ENCODE results near the gene HAPLN3.

The HAPLN3 gene

DNA sequence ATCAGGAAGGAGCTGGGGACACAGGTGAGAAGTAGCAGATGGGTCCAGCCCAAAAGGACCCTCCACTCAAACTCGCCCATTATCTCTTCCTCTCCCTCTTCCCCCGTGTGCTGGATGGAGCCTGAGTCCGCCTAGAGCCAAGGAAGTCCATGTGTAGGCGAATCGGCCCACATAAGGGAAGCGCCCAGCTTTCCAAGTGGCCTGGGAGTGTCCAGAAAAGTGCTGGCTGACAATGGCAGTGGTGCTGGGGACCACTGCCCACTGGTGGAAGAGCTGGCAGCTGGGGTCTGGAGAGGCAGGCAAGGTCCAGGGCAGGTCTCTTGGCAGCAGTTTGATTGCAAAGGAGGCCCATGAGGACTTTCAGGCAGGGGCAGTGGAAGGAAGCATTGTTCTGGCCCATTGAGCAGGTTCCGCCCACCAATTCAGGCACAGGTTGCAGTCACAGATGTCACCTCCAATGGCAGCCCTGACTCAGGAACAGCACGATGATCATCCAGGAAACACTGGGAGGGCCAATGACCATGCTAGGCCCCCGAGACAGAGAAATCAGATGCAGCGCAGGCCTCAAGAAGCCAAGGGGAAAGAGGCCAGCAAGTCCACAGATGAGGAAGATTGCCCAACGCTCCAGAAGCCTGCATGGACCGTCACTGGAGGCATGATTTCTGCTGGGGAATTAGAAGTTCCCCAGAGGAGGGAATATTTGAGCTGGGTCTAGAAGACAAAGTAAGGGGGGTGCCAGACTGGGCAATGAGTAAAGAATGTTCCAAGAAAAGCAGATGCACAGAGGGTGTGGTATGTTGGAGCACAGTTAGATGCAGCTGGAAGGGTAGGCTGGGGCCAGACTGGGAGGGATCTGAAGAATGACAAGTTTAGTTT lies 14.8 kb upstream of the HAPLN3 start:
- no peak for DNase-seq (ENCODE audit: low spot score)

DNA sequence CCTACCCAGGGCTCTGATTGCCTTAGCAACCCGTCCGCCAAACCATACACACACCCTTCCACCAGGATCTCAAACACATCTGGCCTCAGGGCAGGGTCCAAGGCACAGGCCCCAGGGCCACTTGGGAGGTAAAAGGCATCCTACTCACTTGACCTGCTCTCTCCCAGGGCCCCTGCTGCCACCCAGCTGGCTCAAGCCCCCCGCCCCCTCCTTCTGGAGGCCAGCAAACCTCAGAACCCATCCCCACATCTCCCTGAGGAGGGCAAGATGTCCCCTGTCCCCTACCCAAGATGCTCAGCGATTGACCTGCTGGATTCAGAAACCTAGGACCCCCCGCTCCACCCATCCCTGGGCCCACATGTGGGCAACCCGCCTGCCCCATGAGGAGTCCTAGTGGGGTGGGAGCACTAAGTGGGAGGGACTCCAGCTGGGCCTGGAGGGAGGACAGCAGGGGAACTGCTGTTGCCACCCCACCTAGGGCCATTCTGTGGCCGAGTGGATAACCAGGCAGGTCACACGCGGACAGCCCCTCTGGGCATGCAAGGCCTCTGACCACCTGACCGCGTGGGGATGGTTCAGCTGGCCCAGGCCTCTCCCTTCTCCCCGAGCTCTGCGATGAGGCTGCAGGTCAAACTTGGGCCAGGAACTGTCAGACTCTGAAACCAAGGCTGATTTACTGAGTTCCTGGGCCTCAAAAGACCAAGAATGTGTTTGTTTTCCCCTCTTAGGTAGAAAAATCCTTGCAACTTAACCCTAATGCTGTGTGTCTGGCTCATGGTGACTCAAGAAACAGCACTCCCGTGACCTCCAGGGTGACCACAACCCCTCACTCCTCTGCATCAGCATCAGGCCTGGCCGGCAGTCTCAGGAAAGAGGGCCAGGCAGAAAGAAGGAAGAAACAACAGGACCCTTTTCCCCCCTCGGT lies 13.6 kb upstream of the HAPLN3 start:
- DNase-seq (ENCODE audit: low spot score): no peak

DNA sequence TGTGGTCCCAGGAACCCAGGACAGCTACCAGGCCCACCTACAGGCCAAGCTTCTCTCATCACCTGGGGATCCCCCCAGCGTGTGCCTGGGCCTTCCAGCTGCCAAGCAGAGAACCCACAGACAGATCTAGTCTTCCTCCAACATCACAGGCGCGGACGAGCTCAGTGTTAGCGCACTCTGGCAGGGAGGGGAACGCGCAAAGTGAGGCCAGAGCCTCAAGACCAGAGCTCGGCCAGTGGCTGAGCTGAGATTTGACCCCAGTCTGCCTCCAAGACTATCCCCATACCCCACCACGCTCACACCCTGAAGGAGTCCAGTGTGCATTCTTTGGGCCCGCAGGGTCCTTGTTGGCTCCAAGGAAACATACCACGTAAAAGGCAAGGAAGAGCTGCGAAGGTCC lies 12.8 kb upstream of the HAPLN3 start:
- no peak for DNase-seq (ENCODE audit: low spot score)

DNA sequence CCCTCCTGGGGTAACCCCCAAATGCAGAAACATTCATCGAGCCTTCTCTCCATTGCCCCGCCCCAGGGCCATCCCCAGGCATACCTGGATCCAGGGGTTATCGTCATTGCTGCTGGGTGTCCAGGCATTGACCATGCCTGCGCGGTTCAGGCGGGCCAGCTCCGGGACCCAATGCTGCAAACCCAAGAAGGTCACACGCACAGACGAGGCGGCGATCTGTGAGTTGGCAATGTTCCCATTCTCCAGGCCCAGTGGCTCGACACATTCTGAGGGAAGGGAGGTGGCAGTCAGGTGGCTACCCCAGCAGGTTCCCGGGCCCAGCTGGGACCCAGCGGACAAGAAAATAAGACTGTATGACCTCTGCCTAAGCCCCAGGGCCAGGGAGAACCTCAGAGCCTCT lies 11.8 kb upstream of the HAPLN3 start:
- no peak for DNase-seq (ENCODE audit: low spot score)

DNA sequence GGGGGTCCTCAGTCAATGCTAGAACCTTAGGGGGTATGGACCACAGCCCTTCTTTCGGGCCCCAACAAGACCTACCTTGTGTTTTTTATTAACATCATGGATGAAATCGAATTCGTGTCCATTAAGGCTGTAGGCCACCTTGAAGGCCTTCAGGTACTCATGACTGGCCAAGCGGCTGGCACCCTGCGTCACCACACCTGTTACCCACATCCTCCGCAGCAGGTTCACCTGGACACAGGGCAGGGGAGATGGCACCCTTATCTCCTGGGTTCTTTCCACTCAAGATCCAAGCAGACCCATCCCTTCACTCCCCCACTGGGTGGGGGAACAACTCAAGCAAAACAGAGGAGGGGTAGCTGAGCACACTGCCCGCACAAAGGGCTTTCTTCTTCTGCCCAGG lies 11.2 kb upstream of the HAPLN3 start:
- no peak for DNase-seq (ENCODE audit: low spot score)

DNA sequence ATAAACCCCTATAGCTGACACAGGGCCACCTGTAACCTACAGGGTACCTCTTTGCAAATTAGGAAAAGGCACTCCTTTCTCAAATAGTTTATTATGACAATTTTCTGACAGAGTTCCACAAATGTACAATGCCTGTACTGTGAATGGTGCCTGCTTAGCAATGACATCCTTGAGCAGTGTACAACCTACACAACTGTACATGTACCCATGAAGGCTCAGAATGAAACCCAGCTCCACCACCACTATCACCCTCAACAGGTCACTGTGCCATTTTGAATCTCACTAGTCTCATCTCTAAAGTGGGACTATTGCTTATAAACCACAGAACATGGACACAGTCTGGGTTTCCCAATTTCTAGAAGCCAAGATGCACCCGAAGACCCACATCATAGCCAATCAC lies 10.8 kb upstream of the HAPLN3 start:
- no peak for DNase-seq (ENCODE audit: low spot score)

DNA sequence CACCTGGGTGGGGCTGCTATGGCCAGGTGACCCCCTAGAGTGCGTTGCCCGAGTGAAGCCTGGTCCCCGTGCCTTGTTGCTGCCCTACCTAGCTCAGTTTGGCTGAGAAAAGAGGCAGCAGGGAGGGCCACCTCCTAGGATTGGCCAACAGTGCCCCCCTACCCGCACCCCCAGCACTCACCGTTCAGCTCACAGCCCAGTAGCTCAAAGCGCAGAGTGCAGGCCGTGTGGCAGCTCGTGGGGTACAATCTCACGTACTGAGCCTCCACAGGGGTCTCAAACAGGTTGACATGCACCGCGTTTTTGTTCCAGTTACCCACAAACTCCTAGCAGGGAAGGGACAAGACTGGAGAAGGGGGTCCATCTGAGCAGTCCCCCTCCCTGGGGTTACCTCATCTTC lies 10.2 kb upstream of the HAPLN3 start:
- no peak for DNase-seq (ENCODE audit: low spot score)

DNA sequence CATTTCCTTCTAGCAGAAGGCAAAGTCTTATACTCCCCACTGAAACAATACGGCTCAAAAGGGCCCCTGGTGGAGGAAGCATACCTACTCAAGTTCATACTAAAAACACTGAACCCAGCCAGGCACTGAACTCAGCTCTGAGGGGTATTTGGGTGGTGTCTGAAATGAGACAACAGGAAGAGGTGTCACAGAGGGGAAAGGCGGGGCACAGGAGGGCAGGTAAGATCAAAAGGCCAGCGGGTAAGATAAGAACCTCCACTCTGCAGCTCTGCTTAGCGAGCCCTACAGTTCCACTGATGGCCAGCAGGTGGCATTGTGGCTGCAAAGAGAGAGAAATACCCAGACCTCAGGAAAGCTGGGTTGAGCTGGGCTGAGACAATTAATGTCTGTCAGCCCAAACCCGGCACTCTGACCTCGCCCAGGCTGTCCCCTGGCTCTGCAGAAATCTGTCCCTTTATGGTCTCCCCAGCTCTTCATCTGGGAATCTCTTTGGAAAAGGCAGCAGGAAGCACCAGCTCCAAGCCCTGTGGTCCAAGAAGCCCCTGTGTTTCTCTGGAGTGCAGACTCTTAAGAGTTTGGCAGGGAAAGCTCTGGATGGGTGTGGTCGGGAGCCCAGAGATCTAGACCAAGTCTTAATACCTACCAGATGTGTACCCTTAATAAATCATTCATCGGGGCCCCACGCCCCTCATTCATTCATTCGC lies 9.4 kb upstream of the HAPLN3 start:
- DNase-seq (ENCODE audit: low spot score): peak; percentile 87

DNA sequence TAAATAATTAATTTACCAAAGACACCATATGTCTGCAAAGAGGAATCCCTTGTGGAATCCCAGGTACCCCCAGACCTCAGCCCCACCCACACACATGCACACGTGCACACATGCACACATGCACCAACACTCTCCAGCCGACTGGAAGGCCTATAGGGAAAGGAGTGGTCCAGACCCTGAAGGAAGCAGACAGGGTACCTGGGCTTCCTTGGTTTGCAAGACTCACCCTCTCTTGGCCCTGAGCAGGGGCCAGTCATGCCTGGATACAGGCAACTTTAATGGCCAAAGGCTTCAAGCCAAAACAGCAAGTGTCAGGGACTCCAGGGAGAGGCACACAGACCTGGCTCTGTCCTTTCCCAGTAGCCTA lies 8.9 kb upstream of the HAPLN3 start:
- no peak for DNase-seq (ENCODE audit: low spot score)

DNA sequence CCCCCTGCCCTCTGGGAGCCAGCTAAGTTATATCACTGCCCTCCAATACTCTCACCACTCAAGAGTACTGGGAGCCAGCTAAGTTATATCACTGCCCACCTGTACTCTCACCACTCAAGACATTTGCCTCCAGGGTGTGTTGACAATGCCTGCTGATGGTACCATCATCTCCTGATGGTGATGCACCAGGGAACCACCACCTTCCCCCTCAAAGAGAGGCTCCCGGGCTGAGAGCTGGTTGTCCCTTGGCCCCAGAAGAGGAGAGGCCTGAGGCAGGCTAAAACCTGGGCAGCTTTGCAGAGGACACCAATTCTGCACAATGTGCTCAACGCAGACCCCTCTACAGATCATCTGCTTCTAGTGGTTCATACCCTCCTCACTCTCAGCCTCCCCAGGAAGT lies 7.5 kb upstream of the HAPLN3 start:
- DNase-seq (ENCODE audit: low spot score): no peak

DNA sequence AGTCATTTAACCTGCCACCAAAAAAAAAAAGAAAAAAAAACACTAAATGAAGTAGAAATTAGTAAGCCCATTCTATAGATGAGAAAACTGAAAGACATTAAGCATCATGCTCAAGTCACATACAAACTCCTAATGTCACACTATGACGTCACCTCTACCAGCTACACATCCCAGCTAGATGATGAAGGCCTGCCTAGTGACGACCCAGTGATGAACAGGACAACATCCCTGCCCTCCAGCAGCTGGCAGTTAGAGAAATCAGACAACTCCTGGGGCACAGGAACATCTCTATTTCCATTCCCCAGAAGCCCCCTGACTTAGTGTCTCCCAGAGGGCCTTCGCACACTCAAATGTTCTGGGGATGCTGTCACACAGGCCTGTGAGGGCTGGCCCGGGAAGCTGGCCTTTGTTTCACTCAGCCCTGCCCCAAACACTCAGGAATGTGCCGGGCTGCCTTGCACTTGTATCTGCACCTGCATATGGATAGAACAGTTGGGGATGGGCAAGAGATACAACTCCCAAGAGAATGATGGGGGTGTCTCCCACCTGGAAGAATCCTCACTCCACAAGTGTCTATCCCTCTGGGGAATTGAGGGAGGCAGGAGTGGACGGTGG lies 7.0 kb upstream of the HAPLN3 start:
- no peak for DNase-seq (ENCODE audit: low spot score)

DNA sequence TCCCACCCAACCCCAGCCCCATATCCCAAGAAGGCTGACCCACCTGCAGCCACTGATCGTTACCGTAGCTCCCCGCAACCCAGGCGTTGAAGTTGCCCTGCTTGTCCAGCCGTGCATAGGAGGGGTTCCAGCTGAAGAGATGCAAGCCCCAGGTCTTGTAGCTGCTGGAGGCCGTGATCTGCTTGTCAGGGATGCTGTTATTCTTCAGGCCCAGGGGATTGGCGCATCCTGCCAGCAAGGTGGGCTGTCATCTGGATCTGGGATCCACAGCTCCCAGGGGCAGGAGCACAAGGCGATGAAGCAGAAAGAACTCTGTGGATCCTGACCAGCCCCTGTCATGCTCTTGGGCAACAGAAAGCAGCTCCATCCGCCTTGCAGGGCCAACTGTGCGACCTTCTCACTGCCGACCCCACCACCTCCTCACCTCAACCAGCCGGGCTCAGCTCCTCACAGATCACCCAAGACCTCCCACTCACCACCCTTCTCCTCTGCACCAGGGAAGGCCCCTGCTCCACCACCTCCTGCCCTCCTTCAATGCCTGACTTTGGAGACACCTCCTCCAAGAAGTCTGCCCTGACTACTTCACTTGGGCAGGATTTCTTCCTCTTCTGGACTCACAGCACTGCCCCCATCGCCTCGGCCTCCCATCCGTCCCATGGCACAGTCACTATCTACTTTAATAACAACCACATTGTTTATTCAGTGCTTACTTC lies 6.3 kb upstream of the HAPLN3 start:
- no peak for DNase-seq (ENCODE audit: low spot score)

DNA sequence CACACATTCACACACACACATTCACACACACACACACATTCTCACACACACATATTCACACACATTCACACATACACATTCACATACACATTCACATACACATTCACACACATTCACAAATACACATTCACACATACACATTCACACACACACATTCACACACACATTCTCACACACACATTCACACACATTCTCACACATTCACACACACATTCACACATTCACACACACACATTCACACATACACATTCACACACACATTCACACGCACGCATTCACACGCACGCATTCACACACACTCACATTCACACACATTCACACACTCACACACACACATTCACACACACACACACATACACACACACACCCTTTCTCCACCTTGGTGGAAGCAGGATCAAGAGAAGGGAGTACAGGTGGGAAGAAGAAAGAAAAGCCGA lies 5.7 kb upstream of the HAPLN3 start:
- DNase-seq (ENCODE audit: low spot score): no peak

DNA sequence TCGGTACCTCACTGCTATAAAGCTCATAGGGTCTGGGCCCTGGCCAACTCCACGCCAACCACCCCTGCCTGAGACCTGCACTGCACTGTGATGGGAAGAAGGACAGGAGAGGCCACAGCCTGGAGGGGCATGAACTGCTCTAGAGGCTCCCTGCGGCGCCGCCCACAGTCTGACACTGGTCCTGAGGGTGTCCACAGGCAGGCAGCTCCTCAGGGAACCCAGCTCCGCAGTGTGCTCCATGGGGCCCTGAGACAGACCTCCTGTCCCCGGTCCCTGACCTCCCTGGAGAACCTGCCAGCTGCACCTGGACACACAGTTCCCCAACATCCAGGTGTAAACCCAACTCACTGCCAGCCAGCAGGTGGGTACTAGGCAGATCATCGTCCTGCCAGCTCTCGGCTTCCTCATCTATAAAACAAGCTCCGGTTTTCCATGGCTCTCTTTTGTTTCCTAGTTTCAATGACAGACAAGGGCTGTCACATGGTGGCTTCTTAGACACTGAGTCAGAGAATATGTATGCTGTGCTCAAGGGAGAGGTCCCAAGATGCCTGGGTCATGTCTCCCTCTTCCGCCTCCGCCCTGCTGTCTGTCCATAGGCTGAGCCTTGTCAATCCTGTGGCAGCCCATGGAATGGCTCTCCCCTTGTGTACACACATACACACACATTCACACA lies 5.1 kb upstream of the HAPLN3 start:
- DNase-seq (ENCODE audit: low spot score): no peak

DNA sequence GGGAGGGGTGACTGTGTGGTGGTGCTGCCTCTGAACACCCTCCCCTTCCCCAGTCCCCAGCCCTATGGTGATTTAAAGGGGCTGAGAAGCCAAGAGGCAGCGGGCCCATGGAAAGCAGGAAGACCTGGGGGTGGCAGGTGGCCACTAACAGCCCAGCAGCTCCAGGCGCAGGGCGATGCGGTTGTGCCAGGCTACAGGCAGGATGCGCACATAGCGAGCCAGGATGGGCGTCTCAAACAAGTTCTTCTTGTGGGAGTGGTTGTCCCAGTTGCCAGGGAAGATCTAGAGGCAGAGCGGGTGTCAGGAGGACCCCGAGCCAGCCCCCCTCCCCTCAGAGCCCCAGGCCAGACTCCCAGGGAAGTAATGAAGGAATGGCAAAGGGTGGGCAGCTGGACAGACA lies 3.9 kb upstream of the HAPLN3 start:
- no peak for DNase-seq (ENCODE audit: low spot score)

DNA sequence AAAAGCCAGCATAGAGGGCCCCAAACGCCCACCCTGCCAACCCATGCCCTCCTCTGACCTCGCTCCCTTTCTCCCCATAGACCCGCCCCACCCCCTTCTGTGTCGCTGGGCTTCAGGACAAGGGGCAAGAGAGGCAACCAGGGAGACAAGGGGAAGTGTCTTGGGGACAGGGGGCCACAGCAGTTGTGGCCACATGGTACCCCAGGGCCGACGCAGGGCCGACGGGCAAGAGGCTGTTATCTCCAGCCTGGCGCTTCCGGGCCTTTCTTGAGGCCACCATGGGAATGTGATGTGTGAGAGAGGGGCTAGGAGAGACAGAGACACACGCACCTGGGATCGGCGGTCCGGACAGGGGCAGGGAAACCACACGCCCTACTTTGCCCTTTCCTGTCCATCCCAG lies 3.4 kb upstream of the HAPLN3 start:
- DNase-seq (ENCODE audit: low spot score): no peak

DNA sequence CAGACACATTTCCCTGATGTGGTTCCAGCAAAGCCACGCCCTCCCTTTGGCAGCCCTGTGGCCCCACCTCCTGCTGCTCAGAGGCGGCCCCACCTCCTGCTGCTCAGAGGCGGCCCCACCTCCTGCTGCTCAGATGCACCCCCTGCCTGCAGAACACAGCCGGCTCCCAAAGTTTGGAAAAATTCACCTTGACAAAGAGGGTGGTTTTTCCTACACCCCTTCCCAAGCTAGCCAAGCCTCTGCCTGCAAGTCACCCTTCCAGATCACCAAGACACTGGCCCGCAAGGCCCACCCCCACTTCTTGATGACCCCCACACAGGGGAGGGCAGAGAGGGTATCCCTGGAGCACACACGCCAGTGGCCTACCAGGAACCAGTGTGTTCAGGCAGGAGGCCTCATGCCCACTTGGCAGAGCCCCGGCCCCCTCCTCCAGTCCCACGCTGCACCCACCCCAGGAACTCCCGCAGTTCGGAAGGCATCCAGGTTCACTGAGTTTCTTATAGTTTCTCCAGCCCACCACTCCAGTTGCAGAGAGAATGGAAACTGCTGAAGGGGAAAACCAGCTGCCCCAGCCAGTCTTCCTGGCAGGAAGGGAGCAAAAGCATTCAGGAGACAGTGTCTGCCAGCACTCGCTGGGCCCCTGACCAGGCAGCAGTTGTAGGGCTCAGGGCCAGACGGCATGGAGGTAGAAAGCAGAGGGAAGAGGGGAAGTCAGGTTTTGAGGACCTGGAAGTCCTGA lies 2.3 kb upstream of the HAPLN3 start:
- DNase-seq (ENCODE audit: low spot score): peak; percentile 48

DNA sequence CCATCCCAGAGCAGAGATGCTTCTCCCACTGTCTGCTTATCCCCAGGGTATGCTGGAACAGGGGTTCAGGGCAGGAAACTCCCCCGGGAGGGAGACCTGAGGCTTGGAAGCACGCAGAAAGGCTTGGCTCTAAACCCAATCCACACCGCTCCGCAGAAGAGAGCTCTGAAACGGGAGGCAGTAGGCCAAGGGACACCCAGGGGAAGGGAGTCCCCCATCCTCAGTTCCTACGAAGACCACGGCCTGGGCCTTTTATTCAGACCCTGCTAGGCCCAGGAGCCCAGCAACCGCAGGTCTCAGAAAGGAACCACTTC lies 1.8 kb upstream of the HAPLN3 start:
- DNase-seq (ENCODE audit: low spot score): no peak

DNA sequence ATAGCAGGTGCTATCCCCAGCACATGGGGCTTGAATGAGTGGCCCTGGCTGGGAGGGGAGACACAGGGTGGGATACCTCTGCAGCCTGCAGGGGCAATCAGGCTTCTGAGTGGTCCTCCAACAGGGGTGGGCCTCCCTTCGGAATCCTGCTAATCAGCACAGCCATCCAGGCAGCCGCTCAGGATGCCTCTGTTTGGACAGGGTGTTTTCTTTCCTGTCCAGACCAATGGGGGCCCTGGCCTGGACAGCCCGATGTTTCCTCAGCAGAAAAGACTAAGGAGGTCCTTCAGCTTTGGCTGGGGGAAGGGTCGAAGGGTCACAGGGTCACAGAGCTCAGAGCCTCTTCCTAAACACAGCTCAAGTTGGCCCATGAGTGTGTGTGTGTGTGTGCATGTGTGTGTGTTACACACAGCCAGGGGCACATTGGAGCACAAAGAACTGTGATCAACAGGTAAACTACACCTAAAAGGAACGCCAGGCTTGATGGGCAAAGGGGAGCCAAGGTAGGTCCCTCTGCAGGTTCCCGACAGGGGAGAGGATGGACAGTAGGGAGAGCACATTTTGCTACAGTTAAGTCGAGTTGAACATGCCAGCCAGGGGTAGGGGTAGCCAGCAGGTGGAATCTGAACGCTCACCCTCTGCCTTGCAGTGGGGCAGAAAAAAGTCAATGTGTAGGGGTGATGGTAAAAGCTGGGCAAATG lies 1.1 kb upstream of the HAPLN3 start:
- DNase-seq (ENCODE audit: low spot score): no peak

DNA sequence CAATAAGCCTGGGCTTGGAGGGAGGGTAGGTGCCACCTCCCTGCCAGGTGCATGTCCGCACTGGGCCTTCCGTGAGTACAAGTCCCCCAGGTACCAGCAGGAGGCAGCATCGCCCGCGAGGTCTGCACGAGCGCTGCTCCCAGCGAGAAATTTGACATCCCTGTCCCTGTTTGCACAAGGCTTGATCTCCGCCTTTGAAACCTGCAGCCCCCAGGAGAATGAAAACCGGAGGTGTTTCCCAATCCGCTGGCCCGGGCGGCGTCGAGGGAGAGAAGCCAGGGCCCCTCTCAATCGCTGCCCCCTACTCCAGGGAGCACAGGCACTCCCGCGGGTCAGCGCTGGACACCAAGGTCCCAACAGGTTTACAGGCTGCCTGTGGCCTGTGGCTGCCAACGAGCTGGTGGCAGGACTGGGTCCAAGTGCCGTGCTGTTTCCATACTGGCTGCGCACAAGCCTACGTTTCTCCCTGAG lies 961 bp downstream of the HAPLN3 start:
- DNase-seq (ENCODE audit: low spot score): peak; percentile 46

Measured in NAMALWA (cell line).